ENCODE results near the gene SPDYE17.
"Not testable (repeated sequence)": the region's sequence is repeated elsewhere in the genome, so short reads cannot be mapped to it uniquely, and the experiment has no call there.

The SPDYE17 gene

DNA sequence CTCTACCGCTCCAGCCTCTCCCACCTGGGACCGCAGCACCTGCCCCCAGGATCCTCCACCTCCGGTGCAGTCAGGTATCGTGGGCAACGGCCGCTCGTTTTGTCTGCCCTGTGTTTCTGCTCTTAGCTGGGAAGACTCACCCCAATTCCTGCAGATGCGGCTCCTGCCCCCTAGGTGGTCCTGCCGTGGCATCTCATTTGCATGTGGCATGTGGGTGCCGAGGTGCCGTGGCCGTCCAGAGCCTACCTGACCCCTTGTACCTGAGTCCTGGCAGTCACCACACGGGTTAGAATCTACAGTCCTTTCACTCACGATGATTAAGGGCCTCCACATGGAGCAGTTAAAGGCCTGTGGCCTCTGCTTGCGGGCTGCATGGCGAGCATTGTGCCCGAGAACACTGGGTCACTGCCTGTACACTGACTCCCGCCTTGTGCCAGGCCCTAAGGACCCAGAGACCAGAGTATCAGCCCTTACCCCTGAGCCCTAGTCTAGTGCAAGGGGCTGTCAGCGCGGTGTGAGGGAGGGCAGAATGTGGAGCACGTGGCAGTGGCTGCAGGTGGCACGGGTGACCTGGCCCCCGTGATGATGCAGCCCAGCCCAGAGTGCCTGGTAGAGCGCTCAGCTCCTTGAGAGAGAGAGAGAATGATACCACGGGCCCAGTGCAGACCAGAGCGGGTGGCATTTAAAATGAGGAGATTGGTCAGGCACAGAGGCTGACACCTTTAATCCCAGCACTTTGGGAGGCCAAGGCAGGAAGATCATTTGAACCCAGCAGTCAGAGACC, 50.8 kb downstream of the SPDYE17 start:
- not testable (repeated sequence) for H3K4me3 ChIP-seq (ENCODE audit: low read length); DNase-seq (ENCODE audit: low read depth)

DNA sequence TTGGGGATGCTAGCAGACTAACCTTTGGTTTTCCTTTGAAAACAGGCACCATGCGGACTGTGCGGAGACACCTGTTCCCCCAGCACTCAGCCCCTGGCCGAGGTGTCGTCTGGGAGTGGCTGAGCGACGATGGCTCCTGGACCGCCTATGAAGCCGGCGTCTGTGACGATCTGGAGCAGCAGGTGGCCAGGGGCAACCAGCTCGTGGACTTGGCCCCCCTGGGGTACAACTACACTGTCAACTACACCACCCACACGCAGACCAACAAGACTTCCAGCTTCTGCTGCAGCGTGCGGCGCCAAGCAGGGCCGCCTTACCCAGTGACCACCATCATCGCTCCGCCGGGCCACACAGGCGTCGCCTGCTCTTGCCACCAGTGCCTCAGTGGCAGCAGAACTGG, 51.6 kb downstream of the SPDYE17 start:
- H3K4me3 ChIP-seq (ENCODE audit: low read length); DNase-seq (ENCODE audit: low read depth): not testable (repeated sequence)

DNA sequence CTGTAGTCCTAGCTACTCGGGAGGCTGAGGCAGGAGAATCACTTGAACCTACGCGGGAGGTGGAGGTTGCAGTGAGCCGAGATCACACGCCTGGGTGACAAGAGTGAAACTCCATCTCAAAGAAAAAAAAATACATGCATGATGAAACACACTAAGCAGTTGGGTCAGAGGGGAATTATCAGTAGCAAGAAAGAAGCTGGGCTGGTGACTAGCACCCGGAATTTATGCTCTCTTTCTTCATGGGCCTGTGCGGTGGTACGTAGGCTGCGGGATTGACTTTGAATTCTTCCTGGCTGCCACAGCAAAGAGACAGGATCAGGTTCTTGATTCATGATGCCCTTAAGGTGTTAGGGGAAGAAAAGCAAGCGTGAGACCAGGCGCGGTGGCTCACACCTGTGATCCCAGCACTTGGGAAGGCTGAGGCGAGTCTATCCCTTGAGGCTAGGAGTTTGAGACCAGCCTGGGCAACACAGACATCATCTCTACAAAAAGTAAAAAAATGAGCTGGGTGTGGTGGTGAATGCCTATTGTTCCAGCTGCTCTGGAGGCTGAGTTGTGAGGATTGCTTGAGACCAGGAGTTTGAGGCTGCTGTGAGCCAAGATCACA, 54.3 kb downstream of the SPDYE17 start:
- DNase-seq (ENCODE audit: low read depth); H3K4me3 ChIP-seq (ENCODE audit: low read length): not testable (repeated sequence)

GRCh38 chr7:76974793-76975579, 57.2 kb downstream of the SPDYE17 start:
- DNase-seq (ENCODE audit: low read depth); H3K4me3 ChIP-seq (ENCODE audit: low read length): not testable (repeated sequence)

- not testable (repeated sequence) for DNase-seq (ENCODE audit: low read depth); H3K4me3 ChIP-seq (ENCODE audit: low read length)
Measured at GRCh38 chr7:76974336-76974735, 57.8 kb downstream of the SPDYE17 start.

DNA sequence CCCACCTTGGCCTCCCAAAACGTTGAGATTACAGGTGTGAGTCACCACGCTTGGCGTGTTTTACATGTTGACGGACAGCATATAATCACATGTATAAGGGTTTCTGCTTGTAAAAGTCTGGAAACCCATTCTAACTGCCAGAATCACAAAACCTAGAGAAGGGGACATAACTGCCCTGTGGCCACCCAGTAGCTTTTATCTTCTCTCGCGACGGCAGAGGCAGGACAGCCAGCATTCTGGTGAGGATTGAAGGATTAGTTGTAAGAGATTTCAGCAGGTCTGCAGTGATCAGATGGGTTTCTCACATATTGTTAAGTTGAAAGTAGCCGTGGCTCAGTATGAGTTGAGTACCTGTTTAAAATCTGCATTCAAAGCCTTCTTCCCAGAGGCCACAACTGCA, 59.8 kb downstream of the SPDYE17 start:
- not testable (repeated sequence) for H3K4me3 ChIP-seq (ENCODE audit: low read length); DNase-seq (ENCODE audit: low read depth)

Measured in retinal pigment epithelial cell (primary cell).